Chondrocyte (in vitro differentiated cells): ENCODE data around the gene GSTM4. TPM values are rescaled to one million over a fixed set of nuclear protein-coding genes. Genes with fewer than 3 reads are reported as not detected.

Experiments used
- DNase-seq: peaks from one replicate; pipeline ENCODE4 v3.0.0; 2021; ENCODE audit warnings: mixed read lengths, low spot score
- H3K27ac Mint-ChIP-seq: one replicate; pipeline ENCODE4 v1.8.0; 2021; ENCODE audit warnings: mild to moderate bottlenecking, moderate library complexity, mixed read lengths; ENCODE audit not compliant: unreplicated experiment
- H3K27me3 Mint-ChIP-seq: 2 replicates; pipeline ENCODE4 v1.8.0; 2021; ENCODE audit warnings: low read depth, mixed read lengths
- H3K36me3 Mint-ChIP-seq: 2 replicates; pipeline ENCODE4 v1.8.0; 2021; ENCODE audit warnings: low read depth, mixed read lengths
- H3K4me1 Mint-ChIP-seq: 2 replicates; pipeline ENCODE4 v1.8.0; 2021; ENCODE audit warnings: low read depth, mild to moderate bottlenecking, mixed read lengths
- H3K4me3 Mint-ChIP-seq: one replicate; pipeline ENCODE4 v1.8.0; 2021; ENCODE audit warnings: mild to moderate bottlenecking, moderate library complexity, mixed read lengths; ENCODE audit not compliant: unreplicated experiment
- H3K9me3 Mint-ChIP-seq: 2 replicates; pipeline ENCODE4 v1.8.0; 2021; ENCODE audit warnings: low read depth, mixed read lengths
- total RNA-seq: library from RNA; stranded (reverse); gene quantifications from 3 replicates; pipeline ENCODE4 v1.2.1, GENCODE V29; 2021
- TF ChIP-seq, protein P1 (sequence below): fragments of 200-600 bp; sonication (generic); IDR thresholded peaks from 2 replicates; pipeline ENCODE4 v1.5.0; 2021; ENCODE audit warnings: antibody characterized with exemption, mild to moderate bottlenecking, moderate library complexity

The GSTM4 gene
- total RNA-seq, 1 donor from 2014 or later: 14.5 TPM

DNA sequence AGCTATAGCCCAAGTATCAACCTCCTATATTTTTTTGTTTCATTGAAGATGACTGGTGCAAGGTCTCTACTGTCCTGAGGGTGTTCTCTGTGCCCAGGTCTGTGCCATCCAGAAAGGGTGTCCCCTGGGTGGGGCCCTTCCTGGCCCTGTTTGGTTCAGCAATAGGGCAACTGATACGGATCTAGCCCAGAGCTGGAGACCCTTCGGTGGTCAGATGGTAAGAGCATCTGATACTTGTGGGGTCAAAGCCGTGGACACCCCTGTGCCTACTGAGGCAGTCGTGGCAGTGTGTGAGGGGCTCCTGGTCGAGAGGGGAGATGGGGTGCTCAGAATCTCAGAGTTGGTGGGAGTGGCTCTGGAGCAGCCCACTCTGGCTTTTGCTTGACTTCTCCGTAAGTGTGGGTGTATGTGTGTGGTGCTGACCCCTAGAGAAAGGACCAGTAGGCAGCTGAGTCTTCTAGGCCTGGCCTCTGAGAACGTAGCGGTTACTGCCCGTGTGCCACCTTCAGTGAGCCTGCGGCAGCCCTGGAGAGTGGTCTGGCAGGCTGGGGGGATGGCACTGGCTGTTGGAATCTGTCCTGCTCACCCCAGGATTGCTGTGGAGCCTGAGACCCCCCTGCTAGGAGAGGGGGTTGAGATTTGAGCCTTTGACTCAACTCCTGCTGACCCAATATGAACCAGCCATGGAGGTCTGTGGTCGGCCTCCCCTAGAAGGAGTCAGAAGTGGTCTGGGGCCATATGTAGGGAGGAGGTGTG lies 33.6 kb upstream of the GSTM4 start:
- peaks cover 8% of the 10 kb centered on the region for H3K36me3 Mint-ChIP-seq
- no peaks in the 10 kb centered on the region for H3K27me3 Mint-ChIP-seq
- H3K9me3 Mint-ChIP-seq: no peaks in the 10 kb centered on the region
- no peak for DNase-seq
- H3K27ac Mint-ChIP-seq: peak overlapping the region; percentile 36
- TF ChIP-seq, protein P1, sequence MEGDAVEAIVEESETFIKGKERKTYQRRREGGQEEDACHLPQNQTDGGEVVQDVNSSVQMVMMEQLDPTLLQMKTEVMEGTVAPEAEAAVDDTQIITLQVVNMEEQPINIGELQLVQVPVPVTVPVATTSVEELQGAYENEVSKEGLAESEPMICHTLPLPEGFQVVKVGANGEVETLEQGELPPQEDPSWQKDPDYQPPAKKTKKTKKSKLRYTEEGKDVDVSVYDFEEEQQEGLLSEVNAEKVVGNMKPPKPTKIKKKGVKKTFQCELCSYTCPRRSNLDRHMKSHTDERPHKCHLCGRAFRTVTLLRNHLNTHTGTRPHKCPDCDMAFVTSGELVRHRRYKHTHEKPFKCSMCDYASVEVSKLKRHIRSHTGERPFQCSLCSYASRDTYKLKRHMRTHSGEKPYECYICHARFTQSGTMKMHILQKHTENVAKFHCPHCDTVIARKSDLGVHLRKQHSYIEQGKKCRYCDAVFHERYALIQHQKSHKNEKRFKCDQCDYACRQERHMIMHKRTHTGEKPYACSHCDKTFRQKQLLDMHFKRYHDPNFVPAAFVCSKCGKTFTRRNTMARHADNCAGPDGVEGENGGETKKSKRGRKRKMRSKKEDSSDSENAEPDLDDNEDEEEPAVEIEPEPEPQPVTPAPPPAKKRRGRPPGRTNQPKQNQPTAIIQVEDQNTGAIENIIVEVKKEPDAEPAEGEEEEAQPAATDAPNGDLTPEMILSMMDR: no peak
- peaks cover 52% of the 10 kb centered on the region for H3K4me1 Mint-ChIP-seq
- peak overlapping the region; percentile 99 for H3K4me3 Mint-ChIP-seq

DNA sequence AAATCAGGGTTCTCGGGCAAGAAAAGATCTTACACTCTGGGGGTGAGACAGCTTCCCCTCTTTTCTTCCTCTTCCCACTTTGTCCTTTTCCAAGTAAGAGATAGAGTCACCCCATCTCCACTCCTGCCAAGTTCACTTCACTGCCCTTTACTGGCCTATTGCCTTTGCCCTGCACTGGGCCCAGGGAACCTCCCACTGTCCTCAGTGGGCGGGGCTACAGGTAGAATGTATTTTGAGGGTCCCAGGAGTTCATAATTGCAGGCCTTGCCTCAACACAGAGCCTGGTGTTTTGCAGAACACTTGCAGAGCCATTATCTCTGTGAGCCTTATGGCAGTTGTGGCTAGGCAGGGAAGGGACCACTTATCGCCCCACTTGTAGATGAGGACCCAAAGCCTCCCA lies 33.0 kb upstream of the GSTM4 start:
- Mint-ChIP-seq H3K4me3 (no peak overlapping the region), H3K27ac (peak overlapping the region; percentile 36), H3K27me3 (no peaks in the 10 kb centered on the region), H3K4me1 (peaks cover 48% of the 10 kb centered on the region), H3K9me3 (no peaks in the 10 kb centered on the region), H3K36me3 (peaks cover 14% of the 10 kb centered on the region)
- no peak for DNase-seq
- TF ChIP-seq, protein P1: no peak

DNA sequence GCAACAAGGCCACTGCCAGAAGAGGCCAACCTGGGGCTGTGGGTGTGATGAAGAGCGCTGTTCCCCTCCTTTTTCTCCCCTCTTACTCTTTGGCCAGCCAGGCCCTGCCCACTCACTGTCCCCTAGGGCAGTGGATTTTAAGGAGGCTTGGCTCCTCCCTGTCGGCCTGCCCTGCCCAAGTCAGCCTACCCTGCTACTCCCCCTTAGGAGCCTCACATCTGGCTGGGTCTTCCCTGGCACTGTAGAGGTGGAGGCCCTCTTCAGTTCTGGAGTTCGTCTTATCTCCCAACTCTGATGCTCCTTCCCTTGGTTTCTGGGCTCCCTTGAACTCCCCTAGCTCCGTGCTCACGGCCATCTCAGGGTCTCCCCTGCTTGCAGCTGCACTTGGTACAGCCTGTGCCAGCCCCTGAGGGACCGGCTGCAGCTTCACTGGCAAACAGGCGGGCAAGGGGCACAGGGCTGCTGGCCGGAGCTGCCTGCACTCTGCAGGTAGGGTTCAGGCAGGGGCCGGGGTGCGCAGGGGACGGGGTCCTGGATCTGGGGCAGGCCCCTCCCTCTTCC lies 32.2 kb upstream of the GSTM4 start:
- H3K9me3 Mint-ChIP-seq: no peaks in the 10 kb centered on the region
- H3K27me3 Mint-ChIP-seq: no peaks in the 10 kb centered on the region
- DNase-seq: no peak
- no peak overlapping the region for H3K4me3 Mint-ChIP-seq
- H3K36me3 Mint-ChIP-seq: peaks cover 19% of the 10 kb centered on the region
- H3K27ac Mint-ChIP-seq: no peak overlapping the region
- TF ChIP-seq, protein P1: no peak
- H3K4me1 Mint-ChIP-seq: peaks cover 45% of the 10 kb centered on the region

DNA sequence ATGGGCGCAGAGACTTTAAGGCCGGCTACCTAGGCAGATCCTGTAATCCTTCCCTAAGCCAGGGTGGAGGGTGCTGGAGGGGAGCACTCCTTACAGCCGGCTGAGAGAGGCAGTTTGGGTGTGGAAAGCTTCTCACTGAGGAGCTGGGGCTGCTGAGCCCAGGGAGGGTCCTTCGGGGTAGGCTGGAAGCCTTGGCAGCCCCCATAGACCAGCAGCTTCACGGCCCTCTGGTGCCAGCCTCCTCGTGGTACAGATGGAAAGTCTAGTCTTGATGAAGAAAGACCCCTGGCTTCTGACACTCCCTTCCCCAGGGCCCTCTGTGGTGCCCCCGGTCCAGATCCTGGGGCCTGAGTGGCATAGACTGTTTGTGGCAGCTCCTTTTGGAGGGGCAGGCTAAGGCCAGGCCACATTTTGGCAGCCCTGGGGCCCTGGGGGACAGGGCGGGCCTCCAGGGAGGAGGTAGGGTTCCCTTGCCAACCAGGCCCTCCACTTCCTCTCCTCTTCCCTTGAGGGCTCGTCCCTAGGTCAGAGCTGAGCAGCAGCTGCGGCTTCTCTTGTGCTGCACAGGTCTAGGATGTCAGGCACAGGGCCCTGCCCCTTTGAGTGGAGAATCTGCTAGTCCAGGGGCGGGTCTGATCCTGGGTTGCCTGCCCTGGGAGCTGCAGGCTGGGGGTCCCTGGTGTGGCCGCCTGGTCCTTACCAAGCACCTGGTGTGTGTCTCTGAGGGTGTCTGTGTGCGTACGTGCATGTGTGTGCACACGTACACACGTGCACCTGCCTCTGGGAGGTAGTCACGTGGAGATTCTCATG lies 31.5 kb upstream of the GSTM4 start:
- TF ChIP-seq, protein P1: no peak
- H3K9me3 Mint-ChIP-seq: no peaks in the 10 kb centered on the region
- H3K4me1 Mint-ChIP-seq: peaks cover 38% of the 10 kb centered on the region
- H3K36me3 Mint-ChIP-seq: peaks cover 22% of the 10 kb centered on the region
- H3K27me3 Mint-ChIP-seq: no peaks in the 10 kb centered on the region
- H3K4me3 Mint-ChIP-seq: no peak overlapping the region
- DNase-seq: no peak
- H3K27ac Mint-ChIP-seq: no peak overlapping the region

DNA sequence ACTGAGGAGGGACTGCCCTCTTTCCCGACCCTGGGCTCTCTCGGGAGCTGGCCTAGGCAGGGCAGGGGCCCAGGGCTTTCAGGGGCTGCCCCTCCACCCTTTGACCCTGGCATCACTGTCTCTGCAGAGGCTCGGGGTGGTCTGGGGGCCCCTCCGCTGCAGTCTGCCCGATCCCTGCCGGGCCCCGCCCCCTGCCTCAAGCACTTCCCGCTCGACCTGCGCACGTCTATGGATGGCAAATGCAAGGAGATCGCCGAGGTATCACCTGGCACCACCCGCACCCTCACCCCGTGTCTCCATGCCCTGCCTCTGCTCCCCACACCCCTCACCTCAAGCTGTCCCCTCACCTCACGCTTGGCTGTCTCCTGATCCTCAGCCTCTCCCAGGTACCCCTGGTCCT lies 30.7 kb upstream of the GSTM4 start:
- TF ChIP-seq, protein P1: no peak
- no peak for DNase-seq
- no peaks in the 10 kb centered on the region for H3K9me3 Mint-ChIP-seq
- peaks cover 29% of the 10 kb centered on the region for H3K36me3 Mint-ChIP-seq
- no peak overlapping the region for H3K27ac Mint-ChIP-seq
- no peak overlapping the region for H3K4me3 Mint-ChIP-seq
- H3K4me1 Mint-ChIP-seq: peaks cover 34% of the 10 kb centered on the region
- H3K27me3 Mint-ChIP-seq: no peaks in the 10 kb centered on the region
